Measurements from ENCODE around the gene MRPL20.
A peak's percentile ranks its signal among the peaks of the same experiment; 100 is the strongest.
"Not testable (repeated sequence)": the region's sequence is repeated elsewhere in the genome, so short reads cannot be mapped to it uniquely, and the experiment has no call there.

MRPL20 gene

DNA sequence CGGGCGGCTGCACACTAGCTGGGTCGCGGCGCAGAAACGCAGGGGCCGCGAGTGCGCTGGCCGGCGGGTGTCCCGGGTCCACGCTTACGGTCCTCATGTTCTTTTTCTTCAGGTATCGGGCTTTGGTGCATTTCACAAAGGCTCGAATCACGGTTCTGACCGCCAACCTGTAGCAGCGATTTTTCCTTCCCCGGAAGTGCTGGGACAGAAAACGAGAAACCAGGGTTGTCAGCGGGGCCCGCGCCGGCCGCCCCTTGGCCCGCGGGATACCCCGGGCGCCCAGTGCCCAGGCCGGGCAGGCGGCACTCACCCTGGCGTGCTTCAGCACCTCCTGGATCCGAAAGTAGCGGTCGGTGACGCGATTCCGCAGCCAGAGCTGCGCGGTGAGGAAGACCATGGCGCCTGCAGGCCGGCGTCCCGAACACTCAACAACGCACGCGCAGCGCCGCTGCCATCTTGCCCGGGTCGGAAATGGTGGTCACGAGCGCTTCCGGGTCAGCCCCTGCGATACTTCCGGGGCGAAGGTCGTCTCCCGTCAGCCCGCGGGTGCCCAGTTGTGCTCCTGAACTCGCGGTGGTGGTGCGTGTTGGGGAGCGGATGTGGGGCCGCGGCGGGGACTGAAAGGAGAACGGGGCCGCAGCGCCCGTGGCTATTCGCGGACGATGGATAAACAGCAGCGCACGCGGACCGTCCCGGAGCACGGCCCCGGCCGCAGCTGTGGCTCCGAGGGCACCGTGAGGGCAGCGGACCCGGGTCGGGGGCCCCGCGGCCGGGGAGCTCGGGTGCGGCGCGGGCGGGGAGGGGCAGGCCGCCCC is at the start of gene MRPL20:
Gene MRPL20, minus strand, starts transcription at position 473 of the 815 bp plus-strand sequence. Its CDS starts 76 bp downstream, at position 397.
- peak; percentile 96 for DNase-seq (ENCODE audit: low spot score)

GRCh38 chr1:1456683-1457255 is 49.7 kb upstream of the MRPL20 start:
- DNase-seq (ENCODE audit: low spot score), result not testable (repeated sequence)

DNA sequence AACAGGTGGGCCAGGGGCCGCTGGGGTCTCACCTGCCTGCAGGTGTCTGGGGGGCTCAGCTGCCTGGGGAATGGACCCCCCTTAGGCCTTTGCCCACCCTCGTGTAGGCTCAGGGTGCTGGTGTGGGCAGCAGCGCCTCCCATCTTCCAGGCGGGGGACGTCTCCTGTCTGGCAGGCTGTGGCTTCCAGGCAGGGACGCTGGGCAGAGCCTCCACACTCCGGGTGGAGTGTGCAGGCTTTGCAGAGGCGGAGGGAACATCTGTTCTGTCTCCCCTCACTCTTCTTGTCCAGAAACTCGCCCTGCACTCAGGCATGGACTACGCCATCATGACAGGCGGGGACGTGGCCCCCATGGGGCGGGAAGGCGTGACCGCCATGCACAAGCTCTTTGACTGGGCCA is 48.8 kb upstream of the MRPL20 start:
- not testable (repeated sequence) for DNase-seq (ENCODE audit: low spot score)

DNA sequence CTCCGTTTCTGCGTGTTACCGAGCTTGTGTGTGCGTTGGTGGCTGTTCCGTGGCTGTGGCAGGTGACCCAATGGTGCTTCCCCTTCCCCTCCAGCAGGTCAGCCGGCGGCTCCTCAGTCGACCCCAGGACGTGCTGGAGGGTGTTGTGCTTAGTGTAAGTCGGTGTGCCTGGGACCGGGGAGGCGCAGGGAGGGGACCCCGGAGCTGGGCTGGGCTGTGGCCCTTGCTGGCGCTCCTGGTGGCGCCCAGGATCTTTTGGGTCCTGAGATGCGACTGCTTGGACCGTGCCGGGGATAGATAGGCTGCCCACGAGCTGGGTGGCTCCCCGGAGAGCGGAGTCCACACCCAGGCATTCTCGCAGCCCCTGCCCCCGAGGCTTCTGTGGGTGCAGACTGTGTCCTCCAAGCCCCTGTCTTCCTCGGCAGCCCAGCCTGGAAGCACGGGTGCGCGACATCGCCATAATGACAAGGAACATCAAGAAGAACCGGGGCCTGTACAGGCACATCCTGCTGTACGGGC is 48.3 kb upstream of the MRPL20 start:
- no peak for DNase-seq (ENCODE audit: low spot score)

DNA sequence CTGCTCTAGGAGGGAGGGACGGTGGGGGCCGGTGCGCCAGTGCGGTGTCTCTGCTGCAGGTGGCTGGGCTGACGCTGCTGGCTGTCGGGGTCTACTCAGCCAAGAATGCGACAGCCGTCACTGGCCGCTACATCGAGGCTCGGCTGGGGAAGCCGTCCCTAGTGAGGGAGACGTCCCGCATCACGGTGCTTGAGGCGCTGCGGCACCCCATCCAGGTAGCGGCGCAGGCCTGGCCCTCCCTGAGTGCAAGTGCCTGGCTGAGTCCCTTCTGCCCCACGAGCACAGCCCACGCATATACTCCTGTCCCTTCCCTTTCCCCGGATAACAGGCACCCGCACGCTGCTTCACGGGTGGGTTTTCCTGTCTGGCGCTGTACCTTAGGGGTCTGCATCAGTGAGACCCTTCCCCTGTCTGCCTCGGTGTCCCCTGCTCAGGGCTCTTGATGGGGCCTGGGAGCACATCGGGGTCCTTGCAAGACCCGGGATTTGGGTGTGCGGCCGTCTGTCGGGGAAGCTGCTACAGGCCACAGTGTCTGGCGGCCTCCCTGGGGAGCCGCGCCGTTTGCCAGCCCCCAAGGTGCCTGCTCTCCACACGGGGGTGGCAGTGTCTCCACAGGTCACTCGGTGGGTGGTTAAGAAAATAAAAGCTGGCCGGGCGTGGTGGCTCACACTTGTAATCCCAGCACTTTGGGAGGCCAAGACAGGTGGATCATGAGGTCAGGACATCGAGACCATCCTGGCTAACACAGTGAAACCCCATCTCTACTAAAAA is 47.4 kb upstream of the MRPL20 start:
- DNase-seq (ENCODE audit: low spot score), result not testable (repeated sequence)

- DNase-seq (ENCODE audit: low spot score), result no peak
Measured at GRCh38 chr1:1452882-1453281, 45.8 kb upstream of the MRPL20 start.

GRCh38 chr1:1452365-1452739 is 45.3 kb upstream of the MRPL20 start:
- DNase-seq (ENCODE audit: low spot score), result not testable (repeated sequence)

GRCh38 chr1:1451696-1452364 is 44.7 kb upstream of the MRPL20 start:
- no peak for DNase-seq (ENCODE audit: low spot score)

- not testable (repeated sequence) for DNase-seq (ENCODE audit: low spot score)
Measured at GRCh38 chr1:1450616-1451015, 43.5 kb upstream of the MRPL20 start.

DNA sequence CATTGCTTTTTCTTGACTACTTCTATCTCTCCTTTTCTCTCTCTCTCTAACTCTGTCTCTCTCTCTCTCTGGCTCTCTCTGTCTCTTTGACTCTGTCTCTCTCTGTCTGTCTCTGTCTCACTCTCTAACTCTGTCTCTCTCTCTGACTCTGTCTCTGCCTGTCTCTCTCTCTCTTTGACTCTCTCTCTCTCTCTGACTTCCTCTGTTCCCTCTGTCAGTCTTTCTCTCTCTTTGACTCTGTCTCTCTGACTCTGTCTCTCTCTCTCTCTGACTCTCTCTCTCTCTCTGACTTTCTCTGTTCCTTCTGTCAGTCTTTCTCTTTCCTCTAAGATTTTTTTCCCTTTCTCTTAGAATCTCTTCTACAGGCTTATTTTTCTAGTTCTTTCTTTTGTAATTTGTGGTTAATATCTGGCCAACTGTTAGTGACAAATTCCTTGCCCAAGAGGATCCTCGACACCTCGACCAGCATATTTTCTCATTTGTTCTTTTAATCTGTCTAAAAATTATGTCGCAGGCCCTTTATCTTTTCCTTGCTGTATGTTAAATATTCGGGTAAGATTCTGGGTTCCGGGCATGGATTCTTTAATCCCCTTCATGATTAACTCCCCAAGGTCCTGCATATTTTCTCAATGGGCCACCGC is 42.1 kb upstream of the MRPL20 start, which contains the start of gene ATAD3C:
Gene ATAD3C, plus strand, starts transcription at position 591 of the 641 bp plus-strand sequence. CDS start 995 bp downstream, outside the sequence.
- no peak for DNase-seq (ENCODE audit: low spot score)

- not testable (repeated sequence) for DNase-seq (ENCODE audit: low spot score)
Measured at GRCh38 chr1:1446631-1447030, 39.5 kb upstream of the MRPL20 start.

- peak; percentile 1 for DNase-seq (ENCODE audit: low spot score)
Measured at GRCh38 chr1:1442069-1442770, 35.1 kb upstream of the MRPL20 start.

GRCh38 chr1:1441002-1441888 is 34.2 kb upstream of the MRPL20 start:
- peak; percentile 83 for DNase-seq (ENCODE audit: low spot score)

DNA sequence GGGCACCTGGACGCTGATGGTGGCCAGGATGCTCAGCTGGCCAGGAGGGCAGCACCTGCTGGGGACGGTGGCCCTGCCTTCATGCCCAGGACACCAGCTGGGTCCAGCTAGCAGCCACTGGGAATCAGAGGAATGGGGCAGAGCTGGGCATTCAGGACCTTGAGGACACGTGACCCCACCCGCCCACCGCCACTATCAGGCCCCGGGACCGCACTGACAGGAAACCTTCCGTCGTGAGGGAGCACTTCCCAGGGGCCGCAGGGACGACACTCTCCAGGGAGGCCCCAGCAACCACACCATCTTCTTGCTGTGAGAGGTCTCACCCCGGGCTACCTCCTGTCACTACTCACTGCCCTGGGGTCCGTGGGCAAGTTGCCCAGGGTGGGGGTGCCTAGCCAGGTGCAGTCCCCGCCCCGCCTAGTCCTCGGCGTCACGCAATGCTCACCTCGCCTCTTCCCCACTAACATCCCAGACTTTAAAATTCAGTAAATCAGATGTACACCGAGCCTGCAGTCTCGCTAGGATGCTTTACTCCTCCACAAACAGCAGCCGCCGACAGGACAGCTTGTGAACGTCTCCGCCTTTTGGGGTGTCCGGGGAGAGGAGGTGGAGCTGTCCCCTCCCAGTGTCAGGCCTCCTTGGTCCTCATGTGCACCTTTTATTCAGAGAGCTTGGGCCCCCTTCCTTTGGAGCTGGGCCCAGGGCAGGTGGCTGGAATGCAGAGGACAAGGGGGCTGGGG is 33.3 kb upstream of the MRPL20 start:
- DNase-seq (ENCODE audit: low spot score), result no peak

- no peak for DNase-seq (ENCODE audit: low spot score)
Measured at GRCh38 chr1:1439546-1440261, 32.6 kb upstream of the MRPL20 start.

GRCh38 chr1:1438531-1439381 is 31.7 kb upstream of the MRPL20 start:
- DNase-seq (ENCODE audit: low spot score), result peak; percentile 2

DNA sequence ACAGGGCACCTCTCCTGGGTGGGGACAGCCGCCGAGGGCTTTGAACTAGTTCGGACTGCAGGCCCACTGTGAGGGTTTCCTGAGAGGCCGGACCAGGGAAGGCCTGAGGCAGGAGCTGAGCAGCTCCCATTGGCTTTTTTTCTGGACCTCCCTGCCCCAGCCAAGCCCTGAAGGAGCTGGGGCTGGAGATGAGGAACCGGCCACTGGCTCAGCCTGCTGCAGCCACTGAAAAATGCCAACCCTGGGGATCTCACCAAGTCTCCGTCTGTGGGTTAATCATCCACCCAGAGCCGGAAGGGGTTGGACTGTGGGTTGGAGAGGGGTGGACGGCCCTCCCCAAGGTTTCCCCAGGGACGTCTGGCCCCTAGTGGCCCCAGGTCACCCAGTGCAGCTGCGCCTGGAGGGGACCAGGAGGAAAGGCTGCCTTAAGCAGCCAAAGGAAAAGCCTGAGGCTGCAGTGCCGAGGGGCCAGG is 30.8 kb upstream of the MRPL20 start:
- peak; percentile 5 for DNase-seq (ENCODE audit: low spot score)
